ENCODE data around the gene KDM5B.

Gene KDM5B

GRCh38 chr1:202685641-202686040 lies 122.6 kb downstream of the KDM5B start:
- DNase-seq (ENCODE audit: low read depth) = no peak

GRCh38 chr1:202684716-202685115 lies 123.5 kb downstream of the KDM5B start:
- no peak for DNase-seq (ENCODE audit: low read depth)

GRCh38 chr1:202683029-202683428 lies 125.2 kb downstream of the KDM5B start:
- no peak for DNase-seq (ENCODE audit: low read depth)

- DNase-seq (ENCODE audit: low read depth) = no peak
These were observed 125.7 kb downstream of the KDM5B start for GRCh38 chr1:202682477-202682876.

GRCh38 chr1:202681736-202682420 lies 126.3 kb downstream of the KDM5B start:
- DNase-seq (ENCODE audit: low read depth) = no peak

GRCh38 chr1:202680586-202681352 lies 127.5 kb downstream of the KDM5B start:
- DNase-seq (ENCODE audit: low read depth) = no peak

GRCh38 chr1:202679406-202680177 lies 128.6 kb downstream of the KDM5B start:
- no peak for DNase-seq (ENCODE audit: low read depth)

- no peak for DNase-seq (ENCODE audit: low read depth)
These were observed 130.8 kb downstream of the KDM5B start for GRCh38 chr1:202677433-202677832.
